H1 (cell line): Measurements from ENCODE around the gene SMIM35. TPM values are rescaled to one million over a fixed set of nuclear protein-coding genes. Genes with fewer than 3 reads are reported as not detected.

Experiments used
- GTF2F1 ChIP-seq: IDR thresholded peaks from 2 replicates; pipeline ENCODE4 v1.6.1; 2012; ENCODE audit warnings: low read depth, low read length, improper control_type of control experiment, borderline replicate concordance
- JUND ChIP-seq: IDR thresholded peaks from 2 replicates; pipeline ENCODE4 v1.6.1; 2011; ENCODE audit warnings: mild to moderate bottlenecking, improper control_type of control experiment, low read length
- KDM1A ChIP-seq: fragments of 200-600, 300-600 bp; sonication (generic); IDR thresholded peaks from 2 replicates; pipeline ENCODE4 v1.7.1; 2016; ENCODE audit warnings: mild to moderate bottlenecking, low read length, borderline replicate concordance
- KDM4A ChIP-seq: IDR thresholded peaks from one replicate; pipeline ENCODE4 v1.7.1; 2012; ENCODE audit warnings: low read depth, mild to moderate bottlenecking, moderate library complexity, low read length, inconsistent platforms; ENCODE audit not compliant: severe bottlenecking
- RAD21 ChIP-seq, 2 experiments: IDR thresholded peaks in 1 of 2; conservative IDR thresholded peaks in 1 of 2; 2 replicates each; pipeline ENCODE4 v1.6.1; 2011; ENCODE audit warnings: low read depth in 2 of 2, low read length in 2 of 2, improper control_type of control experiment in 1 of 2, inconsistent platforms in 1 of 2, mild to moderate bottlenecking in 1 of 2, moderate library complexity in 1 of 2
- TCF12 ChIP-seq: IDR thresholded peaks from 2 replicates; pipeline ENCODE4 v1.6.1; 2011; ENCODE audit warnings: low read depth, mild to moderate bottlenecking, low read length
- ZNF274 ChIP-seq: IDR thresholded peaks from 2 replicates; pipeline ENCODE4 v1.7.0; 2012; ENCODE audit warnings: low read length, borderline replicate concordance; ENCODE audit errors: extremely low read depth
- polyA plus RNA-seq, 7 experiments: library from polyadenylated mRNA; depleted of rRNA in 3 of 7; stranded (reverse) in 5 of 7; unstranded in 2 of 7; fragments of >200 nt in 5 of 7; fragments of 200-250 nt in 2 of 7; gene quantifications; 1 replicate in 5 of 7; 2 replicates in 1 of 7; 4 replicates in 1 of 7; pipeline versions ENCODE4 v1.2.1 to v1.2.3, GENCODE V29; 2011 to 2013; ENCODE audit warnings: missing spikeins in 2 of 7, mixed read lengths in 2 of 7
- total RNA-seq: library from RNA; stranded (reverse); fragmentation: NEBNext Ultra II Directional; extraction: Animal tissue kit (Norgen Biotek cat#: 25700); gene quantifications from 2 replicates; pipeline ENCODE4 v1.2.1, GENCODE V29; 2021
- TF ChIP-seq, protein P1 (sequence below): fragments of 300-600 bp; sonication (generic); IDR thresholded peaks from 2 replicates; pipeline ENCODE4 v1.7.1; 2012; ENCODE audit warnings: low read length, moderate library complexity, mild to moderate bottlenecking, inconsistent platforms; ENCODE audit not compliant: insufficient replicate concordance
- TF ChIP-seq, protein P2 (sequence below): IDR thresholded peaks from 2 replicates; pipeline ENCODE4 v1.6.1; 2012; ENCODE audit warnings: inconsistent platforms
- TF ChIP-seq, protein P3 (sequence below): IDR thresholded peaks from 2 replicates; pipeline ENCODE4 v1.6.1; 2012; ENCODE audit warnings: inconsistent platforms

Gene SMIM35
- total and polyA plus RNA-seq, 2 of the 8 experiments (the other 6 are each of a cell fraction or from before 2014, with no cell fraction given): not detected

GRCh38 chr11:118095967-118096367, 9.2 kb upstream of the SMIM35 start (continued):
- TF ChIP-seq KDM4A (no peak), RAD21 (IDR thresholded peaks at IDR 0.05 in 1 of 2, conservative IDR thresholded peaks at IDR 0.05 in 1 of 2; ENCODE audit: low read depth in 2 of 2, low read length in 2 of 2) (no peak), GTF2F1 (no peak), TCF12 (no peak), KDM1A (no peak), JUND (no peak), ZNF274 (no peak)
- TF ChIP-seq, protein P1, sequence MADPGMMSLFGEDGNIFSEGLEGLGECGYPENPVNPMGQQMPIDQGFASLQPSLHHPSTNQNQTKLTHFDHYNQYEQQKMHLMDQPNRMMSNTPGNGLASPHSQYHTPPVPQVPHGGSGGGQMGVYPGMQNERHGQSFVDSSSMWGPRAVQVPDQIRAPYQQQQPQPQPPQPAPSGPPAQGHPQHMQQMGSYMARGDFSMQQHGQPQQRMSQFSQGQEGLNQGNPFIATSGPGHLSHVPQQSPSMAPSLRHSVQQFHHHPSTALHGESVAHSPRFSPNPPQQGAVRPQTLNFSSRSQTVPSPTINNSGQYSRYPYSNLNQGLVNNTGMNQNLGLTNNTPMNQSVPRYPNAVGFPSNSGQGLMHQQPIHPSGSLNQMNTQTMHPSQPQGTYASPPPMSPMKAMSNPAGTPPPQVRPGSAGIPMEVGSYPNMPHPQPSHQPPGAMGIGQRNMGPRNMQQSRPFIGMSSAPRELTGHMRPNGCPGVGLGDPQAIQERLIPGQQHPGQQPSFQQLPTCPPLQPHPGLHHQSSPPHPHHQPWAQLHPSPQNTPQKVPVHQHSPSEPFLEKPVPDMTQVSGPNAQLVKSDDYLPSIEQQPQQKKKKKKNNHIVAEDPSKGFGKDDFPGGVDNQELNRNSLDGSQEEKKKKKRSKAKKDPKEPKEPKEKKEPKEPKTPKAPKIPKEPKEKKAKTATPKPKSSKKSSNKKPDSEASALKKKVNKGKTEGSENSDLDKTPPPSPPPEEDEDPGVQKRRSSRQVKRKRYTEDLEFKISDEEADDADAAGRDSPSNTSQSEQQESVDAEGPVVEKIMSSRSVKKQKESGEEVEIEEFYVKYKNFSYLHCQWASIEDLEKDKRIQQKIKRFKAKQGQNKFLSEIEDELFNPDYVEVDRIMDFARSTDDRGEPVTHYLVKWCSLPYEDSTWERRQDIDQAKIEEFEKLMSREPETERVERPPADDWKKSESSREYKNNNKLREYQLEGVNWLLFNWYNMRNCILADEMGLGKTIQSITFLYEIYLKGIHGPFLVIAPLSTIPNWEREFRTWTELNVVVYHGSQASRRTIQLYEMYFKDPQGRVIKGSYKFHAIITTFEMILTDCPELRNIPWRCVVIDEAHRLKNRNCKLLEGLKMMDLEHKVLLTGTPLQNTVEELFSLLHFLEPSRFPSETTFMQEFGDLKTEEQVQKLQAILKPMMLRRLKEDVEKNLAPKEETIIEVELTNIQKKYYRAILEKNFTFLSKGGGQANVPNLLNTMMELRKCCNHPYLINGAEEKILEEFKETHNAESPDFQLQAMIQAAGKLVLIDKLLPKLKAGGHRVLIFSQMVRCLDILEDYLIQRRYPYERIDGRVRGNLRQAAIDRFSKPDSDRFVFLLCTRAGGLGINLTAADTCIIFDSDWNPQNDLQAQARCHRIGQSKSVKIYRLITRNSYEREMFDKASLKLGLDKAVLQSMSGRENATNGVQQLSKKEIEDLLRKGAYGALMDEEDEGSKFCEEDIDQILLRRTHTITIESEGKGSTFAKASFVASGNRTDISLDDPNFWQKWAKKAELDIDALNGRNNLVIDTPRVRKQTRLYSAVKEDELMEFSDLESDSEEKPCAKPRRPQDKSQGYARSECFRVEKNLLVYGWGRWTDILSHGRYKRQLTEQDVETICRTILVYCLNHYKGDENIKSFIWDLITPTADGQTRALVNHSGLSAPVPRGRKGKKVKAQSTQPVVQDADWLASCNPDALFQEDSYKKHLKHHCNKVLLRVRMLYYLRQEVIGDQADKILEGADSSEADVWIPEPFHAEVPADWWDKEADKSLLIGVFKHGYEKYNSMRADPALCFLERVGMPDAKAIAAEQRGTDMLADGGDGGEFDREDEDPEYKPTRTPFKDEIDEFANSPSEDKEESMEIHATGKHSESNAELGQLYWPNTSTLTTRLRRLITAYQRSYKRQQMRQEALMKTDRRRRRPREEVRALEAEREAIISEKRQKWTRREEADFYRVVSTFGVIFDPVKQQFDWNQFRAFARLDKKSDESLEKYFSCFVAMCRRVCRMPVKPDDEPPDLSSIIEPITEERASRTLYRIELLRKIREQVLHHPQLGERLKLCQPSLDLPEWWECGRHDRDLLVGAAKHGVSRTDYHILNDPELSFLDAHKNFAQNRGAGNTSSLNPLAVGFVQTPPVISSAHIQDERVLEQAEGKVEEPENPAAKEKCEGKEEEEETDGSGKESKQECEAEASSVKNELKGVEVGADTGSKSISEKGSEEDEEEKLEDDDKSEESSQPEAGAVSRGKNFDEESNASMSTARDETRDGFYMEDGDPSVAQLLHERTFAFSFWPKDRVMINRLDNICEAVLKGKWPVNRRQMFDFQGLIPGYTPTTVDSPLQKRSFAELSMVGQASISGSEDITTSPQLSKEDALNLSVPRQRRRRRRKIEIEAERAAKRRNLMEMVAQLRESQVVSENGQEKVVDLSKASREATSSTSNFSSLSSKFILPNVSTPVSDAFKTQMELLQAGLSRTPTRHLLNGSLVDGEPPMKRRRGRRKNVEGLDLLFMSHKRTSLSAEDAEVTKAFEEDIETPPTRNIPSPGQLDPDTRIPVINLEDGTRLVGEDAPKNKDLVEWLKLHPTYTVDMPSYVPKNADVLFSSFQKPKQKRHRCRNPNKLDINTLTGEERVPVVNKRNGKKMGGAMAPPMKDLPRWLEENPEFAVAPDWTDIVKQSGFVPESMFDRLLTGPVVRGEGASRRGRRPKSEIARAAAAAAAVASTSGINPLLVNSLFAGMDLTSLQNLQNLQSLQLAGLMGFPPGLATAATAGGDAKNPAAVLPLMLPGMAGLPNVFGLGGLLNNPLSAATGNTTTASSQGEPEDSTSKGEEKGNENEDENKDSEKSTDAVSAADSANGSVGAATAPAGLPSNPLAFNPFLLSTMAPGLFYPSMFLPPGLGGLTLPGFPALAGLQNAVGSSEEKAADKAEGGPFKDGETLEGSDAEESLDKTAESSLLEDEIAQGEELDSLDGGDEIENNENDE: no peak
- TF ChIP-seq, protein P2, sequence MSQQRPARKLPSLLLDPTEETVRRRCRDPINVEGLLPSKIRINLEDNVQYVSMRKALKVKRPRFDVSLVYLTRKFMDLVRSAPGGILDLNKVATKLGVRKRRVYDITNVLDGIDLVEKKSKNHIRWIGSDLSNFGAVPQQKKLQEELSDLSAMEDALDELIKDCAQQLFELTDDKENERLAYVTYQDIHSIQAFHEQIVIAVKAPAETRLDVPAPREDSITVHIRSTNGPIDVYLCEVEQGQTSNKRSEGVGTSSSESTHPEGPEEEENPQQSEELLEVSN: no peak
- TF ChIP-seq, protein P3, sequence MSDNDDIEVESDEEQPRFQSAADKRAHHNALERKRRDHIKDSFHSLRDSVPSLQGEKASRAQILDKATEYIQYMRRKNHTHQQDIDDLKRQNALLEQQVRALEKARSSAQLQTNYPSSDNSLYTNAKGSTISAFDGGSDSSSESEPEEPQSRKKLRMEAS: no peak
